K562 (cell line): ENCODE measurements around the gene NUP85. TPM values are rescaled to one million over a fixed set of nuclear protein-coding genes. Genes with fewer than 3 reads are reported as not detected.
"Not testable (repeated sequence)": the region's sequence is repeated elsewhere in the genome, so short reads cannot be mapped to it uniquely, and the experiment has no call there.

Experiments
- ATAC-seq: fragments of 200-7000 bp; cut with Tn5 transposase; 3 replicates; pipeline ENCODE4 v1.9.1; 2020; ENCODE audit warnings: moderate library complexity
- BruUV-seq: library from RNA; stranded (reverse); fragments of 400-500 nt; replicated peaks from 2 replicates; lab custom pipeline; 2021; lab: Mats Ljungman, UMichigan
- CTCF ChIA-PET: fragments of 300-600 bp; formaldehyde crosslinking; extraction: SDS; loops from one replicate; lab custom pipeline; 2021; ENCODE audit warnings: low intra/inter-chr PET ratio; lab: Yijun Ruan, JAX
- POLR2A ChIA-PET: fragments of 300-600, 350-650 bp; sonication (Branson Sonifier 250); formaldehyde crosslinking; extraction: SDS; loops from one replicate; lab custom pipeline; 2021; ENCODE audit warnings: antibody characterized with exemption, inconsistent platforms; lab: Yijun Ruan, JAX
- DNase-seq, 4 experiments: peaks; one replicate each; pipeline versions ENCODE4 v3.0.0 to v3.0.0-alpha.2; 2011 to 2018; ENCODE audit warnings: low spot score in 3 of 4, mixed read lengths in 3 of 4; ENCODE audit errors: extremely low read depth in 1 of 4
- FAIRE-seq: peaks from 2 replicates; lab custom pipeline; 2011; peaks lifted over from hg19 to GRCh38; lab: Jason Lieb, UNC
- H2AFZ ChIP-seq: 2 replicates; pipeline ENCODE4 v1.6.0; 2011; ENCODE audit warnings: low read depth, low read length, control low read depth, inconsistent platforms
- H3K27ac ChIP-seq: fragments of 200-600 bp; 3 replicates; pipeline ENCODE4 v1.8.0; 2011; ENCODE audit warnings: low read depth, mild to moderate bottlenecking, control low read depth, inconsistent platforms, low read length, moderate library complexity, mixed read lengths; ENCODE audit errors: extremely low read depth
- H3K27me3 ChIP-seq, 2 experiments: fragments of 300-600 bp in 1 of 2; 2 replicates in 1 of 2; 3 replicates in 1 of 2; pipeline versions ENCODE4 v1.6.0 to v1.8.0; 2011; ENCODE audit warnings: inconsistent platforms in 2 of 2, low read length in 2 of 2, mild to moderate bottlenecking in 1 of 2, mixed read lengths in 1 of 2, moderate library complexity in 1 of 2; ENCODE audit not compliant: control insufficient read depth in 2 of 2, insufficient read depth in 2 of 2
- H3K36me3 ChIP-seq: fragments of 300-600 bp; 3 replicates; pipeline ENCODE4 v1.8.0; 2011; ENCODE audit warnings: mild to moderate bottlenecking, low read length, inconsistent platforms; ENCODE audit not compliant: control insufficient read depth, insufficient read depth
- H3K4me1 ChIP-seq, 2 experiments: fragments of 200-600 bp in 1 of 2; replicated peaks in 1 of 2; 2 replicates in 1 of 2; 3 replicates in 1 of 2; pipeline versions ENCODE4 v1.5.1 to v1.8.0; 2011; ENCODE audit warnings: inconsistent platforms in 2 of 2, low read length in 2 of 2, mild to moderate bottlenecking in 1 of 2, mixed read lengths in 1 of 2, moderate library complexity in 1 of 2; ENCODE audit not compliant: control insufficient read depth in 2 of 2, insufficient read depth in 2 of 2
- H3K4me2 ChIP-seq: 2 replicates; pipeline ENCODE4 v1.6.1; 2011; ENCODE audit warnings: low read length, control low read depth, inconsistent platforms, mixed read lengths; ENCODE audit not compliant: insufficient read depth
- H3K4me3 ChIP-seq: fragments of 200-600 bp; sonication (generic), shearing (Covaris generic); 2 replicates; pipeline ENCODE4 v1.5.1; 2016; ENCODE audit warnings: control low read depth, inconsistent platforms
- H3K79me2 ChIP-seq: fragments of 200-600 bp; 3 replicates; pipeline ENCODE4 v1.8.0; 2011; ENCODE audit warnings: low read length, inconsistent platforms; ENCODE audit not compliant: control insufficient read depth, insufficient read depth
- H3K9ac ChIP-seq, 2 experiments: 2 replicates each; pipeline versions ENCODE4 v1.6.0 to v1.6.1; 2011; ENCODE audit warnings: low read depth in 2 of 2, low read length in 2 of 2, control low read depth in 1 of 2, inconsistent platforms in 1 of 2, mild to moderate bottlenecking in 1 of 2, mixed read lengths in 1 of 2; ENCODE audit not compliant: insufficient read depth in 1 of 2
- H3K9me1 ChIP-seq: one replicate; pipeline ENCODE4 v1.6.0; 2011; ENCODE audit warnings: inconsistent platforms, mild to moderate bottlenecking, low read length, moderate library complexity; ENCODE audit not compliant: control insufficient read depth, insufficient read depth
- H3K9me3 ChIP-seq: replicated peaks from 2 replicates; pipeline ENCODE4 v1.5.1; 2011; ENCODE audit warnings: low read depth, low read length, inconsistent platforms; ENCODE audit not compliant: control insufficient read depth, insufficient read depth
- H4K20me1 ChIP-seq: replicated peaks from 2 replicates; pipeline ENCODE4 v1.6.1; 2011; ENCODE audit warnings: low read length, inconsistent platforms, mixed read lengths; ENCODE audit not compliant: control insufficient read depth, insufficient read depth
- EGR1 ChIP-seq: fragments of 450-650 bp; conservative IDR thresholded peaks from 2 replicates; pipeline ENCODE4 v1.6.1; 2017; ENCODE audit warnings: mild to moderate bottlenecking
- NR1H2 ChIP-seq: sonication (generic); formaldehyde crosslinking; IDR thresholded peaks from 2 replicates; pipeline ENCODE4 v1.4.0; 2020; ENCODE audit warnings: mild to moderate bottlenecking, missing genetic modification reagents
- ZNF124 ChIP-seq: sonication (generic); formaldehyde crosslinking; IDR thresholded peaks from 2 replicates; pipeline ENCODE4 v1.8.1; 2022; ENCODE audit warnings: missing genetic modification reagents
- ZNF668 ChIP-seq: fragments of 250-450 bp; sonication (Bioruptor Pico); IDR thresholded peaks from 2 replicates; pipeline ENCODE4 v1.8.0; 2022; ENCODE audit warnings: mild to moderate bottlenecking, inconsistent platforms
- WGBS: fragments of 100-300 bp; shearing (Covaris generic); methylation state at CpG from one replicate; pipeline ENCODE4 v1.1.6; 2016; ENCODE audit warnings: low coverage, mixed read lengths; ENCODE audit not compliant: insufficient coverage; ENCODE audit errors: missing lambda C conversion rate; 5-methylcytosine and 5-hydroxymethylcytosine counted together
- in situ Hi-C: fragments of 300-500 bp; cut with MboI; formaldehyde crosslinking; loops from 4 replicates; pipeline ENCODE4 v1.15.0; 2018; ENCODE audit warnings: inconsistent platforms, mixed read lengths
- intact Hi-C: fragments of 100-400 bp; cut with micrococcal nuclease; formaldehyde crosslinking; loops from 2 replicates; pipeline ENCODE4 v1.14.2; 2022
- polyA plus RNA-seq, 8 experiments: library from polyadenylated mRNA; depleted of rRNA in 4 of 8; stranded (reverse) in 5 of 8; unstranded in 3 of 8; fragments of >200 nt; fragmentation: Nextera tagmentation in 2 of 8; fragmentation: Illumina TruSeq in 1 of 8; extraction: Ambion mirVana in 2 of 8; extraction: Trizol in 1 of 8; gene quantifications; 2 replicates each; pipeline versions ENCODE4 v1.2.1 to v1.2.3, GENCODE V29; 2011 to 2014; ENCODE audit warnings: inconsistent platforms in 1 of 8, missing spikeins in 1 of 8
- total RNA-seq, 7 experiments: library from RNA; depleted of rRNA in 6 of 7; stranded (reverse); fragments of >200 nt in 6 of 7; fragmentation: Illumina TruSeq in 2 of 7; extraction: Trizol in 2 of 7; gene quantifications; 2 replicates each; pipeline versions ENCODE4 v1.2.1 to v1.2.3, GENCODE V29; 2011 to 2021; ENCODE audit warnings: low replicate concordance in 1 of 7
- TF ChIP-seq, protein P1 (sequence below), 2 experiments: fragments of 450-650 bp in 1 of 2; sonication (generic) in 1 of 2; formaldehyde crosslinking in 1 of 2; IDR thresholded peaks in 1 of 2; conservative IDR thresholded peaks in 1 of 2; 2 replicates each; pipeline versions ENCODE4 v1.6.1 to v1.8.1; 2016 to 2023; ENCODE audit warnings: mild to moderate bottlenecking in 2 of 2, moderate library complexity in 2 of 2, inconsistent platforms in 1 of 2, missing genetic modification reagents in 1 of 2
- TF ChIP-seq, protein P2 (sequence below): fragments of 150-350 bp; conservative IDR thresholded peaks from 2 replicates; pipeline ENCODE4 v1.6.1; 2014; ENCODE audit warnings: low read length
- TF ChIP-seq, protein P3 (sequence below): fragments of 250-450 bp; sonication (Bioruptor Pico); IDR thresholded peaks from 2 replicates; pipeline ENCODE4 v1.8.0; 2022; ENCODE audit warnings: moderate library complexity, mild to moderate bottlenecking, inconsistent platforms
- TF ChIP-seq, protein P4 (sequence below): sonication (generic); IDR thresholded peaks from 2 replicates; pipeline ENCODE4 v1.6.1; 2016

The NUP85 gene
- total and polyA plus RNA-seq, 9 of the 15 experiments (the other 6 are each of a cell fraction or from before 2014, with no cell fraction given), result 50.2 to 177 (median 110) TPM

DNA sequence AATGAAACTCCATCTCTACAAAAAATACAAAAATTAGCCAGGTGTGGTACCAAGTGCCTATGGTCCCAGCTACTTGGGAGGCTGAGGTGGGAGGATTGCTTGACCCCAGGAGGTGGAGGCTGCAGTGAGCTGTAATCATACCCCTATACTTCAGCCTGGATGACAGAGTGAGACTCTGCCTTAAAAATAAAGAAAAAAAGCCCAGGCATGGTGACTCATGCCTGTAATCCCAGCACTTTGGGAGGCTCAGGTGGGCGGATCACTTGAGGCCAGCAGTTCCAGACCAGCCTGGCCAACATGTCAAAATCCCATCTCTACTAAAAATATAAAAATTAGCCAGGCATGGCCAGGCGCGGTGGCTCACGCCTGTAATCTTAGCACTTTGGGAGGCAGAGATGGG is 74.7 kb downstream of the NUP85 start:
- not testable (repeated sequence) for FAIRE-seq, H3K9ac ChIP-seq, ATAC-seq, H4K20me1 ChIP-seq, H3K9me1 ChIP-seq, H3K4me1 ChIP-seq, DNase-seq, H3K79me2 ChIP-seq, H3K4me2 ChIP-seq
- H3K36me3 ChIP-seq, result peaks cover 67% of the 10 kb centered on the region
- TF ChIP-seq EGR1, result peak; percentile 57
- TF ChIP-seq, protein P1, sequence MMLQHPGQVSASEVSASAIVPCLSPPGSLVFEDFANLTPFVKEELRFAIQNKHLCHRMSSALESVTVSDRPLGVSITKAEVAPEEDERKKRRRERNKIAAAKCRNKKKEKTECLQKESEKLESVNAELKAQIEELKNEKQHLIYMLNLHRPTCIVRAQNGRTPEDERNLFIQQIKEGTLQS (IDR thresholded peaks at IDR 0.05), result peak; percentile 42
- TF ChIP-seq, protein P1 (CRISPR knock-in tag; conservative IDR thresholded peaks at IDR 0.05), result not testable (repeated sequence)
- TF ChIP-seq, all 486 proteins: peak for 2; not testable (repeated sequence) for 484
- H3K27me3 ChIP-seq, CTCF ChIA-PET, H2AFZ ChIP-seq, BruUV-seq, H3K27ac ChIP-seq, in situ Hi-C loops, H3K9me3 ChIP-seq, H3K4me3 ChIP-seq: not testable (repeated sequence)
- POLR2A ChIA-PET, result interaction anchor here (1.2 to 1.8 kb wide), 2 partner anchors 9 kb away, joined by 8 to 9 read pairs; partner anchors contain the start of genes MIF4GD and SLC25A19
- intact Hi-C loops, result loop anchor here (10.0 kb wide), 1 partner anchor 245 kb away; the partner anchor contains the start of gene LLGL2
- 88% methylated on average over 4 of the region's 4 CpGs for WGBS

DNA sequence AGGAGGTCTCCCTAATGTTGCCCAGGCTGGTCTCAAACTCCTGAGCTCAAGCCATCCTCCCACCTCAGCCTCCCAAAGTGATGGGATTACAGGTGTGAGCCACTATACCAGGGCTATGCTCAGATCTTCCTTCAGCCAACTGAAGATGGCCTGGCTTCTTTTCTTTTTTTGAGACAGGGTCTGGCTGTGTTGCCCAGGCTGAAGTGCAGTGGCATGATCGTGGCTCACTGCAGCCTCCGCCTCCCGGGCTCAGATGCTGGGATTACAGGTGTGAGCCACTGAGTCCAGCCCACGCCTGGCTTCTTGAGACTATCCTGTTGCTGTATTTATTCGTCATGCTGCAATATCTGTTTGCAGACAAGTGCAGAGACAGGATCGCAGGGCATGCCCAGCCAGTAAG is 79.6 kb downstream of the NUP85 start:
- Histone ChIP-seq H3K4me1 (peaks cover 2 to 16% of the 10 kb centered on the region in 2 experiments; a peak in 2 of 5 replicates), H3K9me3 (no peaks in the 10 kb centered on the region), H4K20me1 (no peaks in the 10 kb centered on the region), H3K27me3 (no peaks in the 10 kb centered on the region), H3K36me3 (peaks cover 59% of the 10 kb centered on the region), H3K9me1 (no peaks in the 10 kb centered on the region), H2AFZ (no peak overlapping the region), H3K4me3 (no peak overlapping the region), H3K27ac (no peak overlapping the region), H3K4me2 (no peak overlapping the region), H3K79me2 (peaks cover 34% of the 10 kb centered on the region), H3K9ac (no peak overlapping the region)
- ChIA-PET CTCF (no interaction called here), POLR2A (interaction anchor here (5.8 kb wide), 1 partner anchor 13 kb away, joined by 43 read pairs; the partner anchor contains the start of gene MIF4GD)
- intact Hi-C loops (loop anchor here (10.0 kb wide), 1 partner anchor 240 kb away; the partner anchor contains the start of gene LLGL2), in situ Hi-C loops (no loop called here)
- DNase-seq (no peak), FAIRE-seq (no peak), ATAC-seq (no peak)
- WGBS, result 93% methylated on average over 6 of the region's 6 CpGs
- BruUV-seq, result no TSS peak
- TF ChIP-seq, protein P2, sequence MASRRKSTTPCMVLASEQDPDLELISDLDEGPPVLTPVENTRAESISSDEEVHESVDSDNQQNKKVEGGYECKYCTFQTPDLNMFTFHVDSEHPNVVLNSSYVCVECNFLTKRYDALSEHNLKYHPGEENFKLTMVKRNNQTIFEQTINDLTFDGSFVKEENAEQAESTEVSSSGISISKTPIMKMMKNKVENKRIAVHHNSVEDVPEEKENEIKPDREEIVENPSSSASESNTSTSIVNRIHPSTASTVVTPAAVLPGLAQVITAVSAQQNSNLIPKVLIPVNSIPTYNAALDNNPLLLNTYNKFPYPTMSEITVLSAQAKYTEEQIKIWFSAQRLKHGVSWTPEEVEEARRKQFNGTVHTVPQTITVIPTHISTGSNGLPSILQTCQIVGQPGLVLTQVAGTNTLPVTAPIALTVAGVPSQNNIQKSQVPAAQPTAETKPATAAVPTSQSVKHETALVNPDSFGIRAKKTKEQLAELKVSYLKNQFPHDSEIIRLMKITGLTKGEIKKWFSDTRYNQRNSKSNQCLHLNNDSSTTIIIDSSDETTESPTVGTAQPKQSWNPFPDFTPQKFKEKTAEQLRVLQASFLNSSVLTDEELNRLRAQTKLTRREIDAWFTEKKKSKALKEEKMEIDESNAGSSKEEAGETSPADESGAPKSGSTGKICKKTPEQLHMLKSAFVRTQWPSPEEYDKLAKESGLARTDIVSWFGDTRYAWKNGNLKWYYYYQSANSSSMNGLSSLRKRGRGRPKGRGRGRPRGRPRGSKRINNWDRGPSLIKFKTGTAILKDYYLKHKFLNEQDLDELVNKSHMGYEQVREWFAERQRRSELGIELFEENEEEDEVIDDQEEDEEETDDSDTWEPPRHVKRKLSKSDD, result no peak
- no peak for TF ChIP-seq NR1H2
- no peak for TF ChIP-seq ZNF668
- TF ChIP-seq, protein P3, sequence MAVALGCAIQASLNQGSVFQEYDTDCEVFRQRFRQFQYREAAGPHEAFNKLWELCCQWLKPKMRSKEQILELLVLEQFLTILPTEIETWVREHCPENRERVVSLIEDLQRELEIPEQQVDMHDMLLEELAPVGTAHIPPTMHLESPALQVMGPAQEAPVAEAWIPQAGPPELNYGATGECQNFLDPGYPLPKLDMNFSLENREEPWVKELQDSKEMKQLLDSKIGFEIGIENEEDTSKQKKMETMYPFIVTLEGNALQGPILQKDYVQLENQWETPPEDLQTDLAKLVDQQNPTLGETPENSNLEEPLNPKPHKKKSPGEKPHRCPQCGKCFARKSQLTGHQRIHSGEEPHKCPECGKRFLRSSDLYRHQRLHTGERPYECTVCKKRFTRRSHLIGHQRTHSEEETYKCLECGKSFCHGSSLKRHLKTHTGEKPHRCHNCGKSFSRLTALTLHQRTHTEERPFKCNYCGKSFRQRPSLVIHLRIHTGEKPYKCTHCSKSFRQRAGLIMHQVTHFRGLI (CRISPR knock-in tag), result no peak
- no peak for TF ChIP-seq ZNF124 (CRISPR knock-in tag)
- TF ChIP-seq, protein P4, sequence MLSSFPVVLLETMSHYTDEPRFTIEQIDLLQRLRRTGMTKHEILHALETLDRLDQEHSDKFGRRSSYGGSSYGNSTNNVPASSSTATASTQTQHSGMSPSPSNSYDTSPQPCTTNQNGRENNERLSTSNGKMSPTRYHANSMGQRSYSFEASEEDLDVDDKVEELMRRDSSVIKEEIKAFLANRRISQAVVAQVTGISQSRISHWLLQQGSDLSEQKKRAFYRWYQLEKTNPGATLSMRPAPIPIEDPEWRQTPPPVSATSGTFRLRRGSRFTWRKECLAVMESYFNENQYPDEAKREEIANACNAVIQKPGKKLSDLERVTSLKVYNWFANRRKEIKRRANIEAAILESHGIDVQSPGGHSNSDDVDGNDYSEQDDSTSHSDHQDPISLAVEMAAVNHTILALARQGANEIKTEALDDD, result no peak
